ENCODE measurements around the gene ROBO1. TPM values are rescaled to one million over a fixed set of nuclear protein-coding genes. Genes with fewer than 3 reads are reported as not detected.

ROBO1 gene
- total and polyA plus RNA-seq, 2 experiments from 2014 or later = 29.3 to 171 TPM

- DNase-seq (ENCODE audit: low read depth in 1 of 2, low spot score in 1 of 2) = no peak
- Histone ChIP-seq H3K4me3 (no peak overlapping the region), H3K27me3 (no peaks in the 10 kb centered on the region), H3K27ac (no peak overlapping the region), H3K36me3 (no peaks in the 10 kb centered on the region), H3K4me1 (ENCODE audit: low read depth) (no peaks in the 10 kb centered on the region), H3K9me3 (ENCODE audit: low read depth) (no peaks in the 10 kb centered on the region)
- no peak for TF ChIP-seq CTCF (IDR thresholded peaks at IDR 0.05; ENCODE audit: low read depth, low read length)
These were observed 114.5 kb downstream of the ROBO1 start for GRCh38 chr3:79653266-79653830.

GRCh38 chr3:79651536-79652065 is 116.2 kb downstream of the ROBO1 start:
- Histone ChIP-seq H3K4me1 (ENCODE audit: low read depth) (no peaks in the 10 kb centered on the region), H3K4me3 (no peak overlapping the region), H3K27ac (no peak overlapping the region), H3K27me3 (no peaks in the 10 kb centered on the region), H3K9me3 (ENCODE audit: low read depth) (no peaks in the 10 kb centered on the region), H3K36me3 (no peaks in the 10 kb centered on the region)
- TF ChIP-seq CTCF (IDR thresholded peaks at IDR 0.05; ENCODE audit: low read depth, low read length) = no peak
- DNase-seq (ENCODE audit: low read depth in 1 of 2, low spot score in 1 of 2) = no peak

GRCh38 chr3:79639855-79640254 is 127.9 kb downstream of the ROBO1 start:
- TF ChIP-seq CTCF (IDR thresholded peaks at IDR 0.05; ENCODE audit: low read depth, low read length) = no peak
- H3K9me3 ChIP-seq (ENCODE audit: low read depth) = no peaks in the 10 kb centered on the region
- no peak for DNase-seq (ENCODE audit: low read depth in 1 of 2, low spot score in 1 of 2)
- no peaks in the 10 kb centered on the region for H3K27me3 ChIP-seq
- H3K27ac ChIP-seq = no peak overlapping the region
- H3K36me3 ChIP-seq = no peaks in the 10 kb centered on the region
- H3K4me1 ChIP-seq (ENCODE audit: low read depth) = no peaks in the 10 kb centered on the region
- no peak overlapping the region for H3K4me3 ChIP-seq

- Histone ChIP-seq H3K27ac (no peak overlapping the region), H3K9me3 (ENCODE audit: low read depth) (no peaks in the 10 kb centered on the region), H3K27me3 (no peaks in the 10 kb centered on the region), H3K4me1 (ENCODE audit: low read depth) (no peaks in the 10 kb centered on the region), H3K4me3 (no peak overlapping the region), H3K36me3 (no peaks in the 10 kb centered on the region)
- DNase-seq (ENCODE audit: low read depth in 1 of 2, low spot score in 1 of 2) = no peak
- no peak for TF ChIP-seq CTCF (IDR thresholded peaks at IDR 0.05; ENCODE audit: low read depth, low read length)
These were observed 131.4 kb downstream of the ROBO1 start for GRCh38 chr3:79636372-79636771.

- no peaks in the 10 kb centered on the region for H3K27me3 ChIP-seq
- no peaks in the 10 kb centered on the region for H3K36me3 ChIP-seq
- no peak overlapping the region for H3K4me3 ChIP-seq
- no peaks in the 10 kb centered on the region for H3K9me3 ChIP-seq (ENCODE audit: low read depth)
- DNase-seq (ENCODE audit: low read depth in 1 of 2, low spot score in 1 of 2) = no peak
- no peaks in the 10 kb centered on the region for H3K4me1 ChIP-seq (ENCODE audit: low read depth)
- H3K27ac ChIP-seq = no peak overlapping the region
- TF ChIP-seq CTCF (IDR thresholded peaks at IDR 0.05; ENCODE audit: low read depth, low read length) = no peak
These were observed 135.0 kb downstream of the ROBO1 start for GRCh38 chr3:79632842-79633241.

All from cardiac muscle cell (in vitro differentiated cells and primary cell).